Astrocyte of the cerebellum (primary cell): ENCODE results near the gene GEMIN7.
"Not testable (repeated sequence)": the region's sequence is repeated elsewhere in the genome, so short reads cannot be mapped to it uniquely, and the experiment has no call there.

Experiments used
- DNase-seq: peaks from one replicate; pipeline ENCODE4 v3.0.0-alpha.2; 2011; ENCODE audit warnings: low read depth
- H3K4me3 ChIP-seq: 2 replicates; pipeline ENCODE4 v1.5.1; 2011; ENCODE audit warnings: mild to moderate bottlenecking, low read depth, low read length, moderate library complexity
- in situ Hi-C: cut with HindIII; loops from 2 replicates; pipeline ENCODE4 v1.10.0; 2017; ENCODE audit warnings: low sequenced_read_pairs
- TF ChIP-seq, protein P1 (sequence below): IDR thresholded peaks from 2 replicates; pipeline ENCODE4 v1.5.1; 2012; ENCODE audit warnings: low read length, low read depth, moderate library complexity, mild to moderate bottlenecking; ENCODE audit errors: missing control alignments

The GEMIN7 gene

DNA sequence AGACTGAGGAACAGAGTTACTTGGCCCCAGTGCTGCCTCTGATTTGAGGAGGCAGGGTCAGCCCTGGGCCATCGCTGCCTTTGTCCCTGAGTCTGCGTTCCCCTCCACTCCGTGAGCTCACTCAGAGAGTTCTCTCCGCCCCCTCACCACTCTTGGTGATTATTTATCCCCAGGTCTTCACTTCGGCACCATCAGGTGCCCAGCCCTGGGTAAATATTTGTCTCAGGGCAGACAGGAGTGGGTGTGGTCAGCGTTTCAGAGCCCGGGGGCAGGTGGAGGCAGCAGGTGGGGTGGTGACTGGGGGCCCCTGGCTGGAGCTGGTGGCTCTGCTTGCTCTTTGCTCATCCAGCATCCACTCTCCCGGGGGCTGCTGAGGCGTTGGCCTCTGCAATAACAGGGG lies 34.6 kb downstream of the GEMIN7 start:
- in situ Hi-C loops, result loop anchor here (25.0 kb wide), 1 partner anchor 124 kb away; the partner anchor contains the start of gene EXOC3L2
- TF ChIP-seq, protein P1, sequence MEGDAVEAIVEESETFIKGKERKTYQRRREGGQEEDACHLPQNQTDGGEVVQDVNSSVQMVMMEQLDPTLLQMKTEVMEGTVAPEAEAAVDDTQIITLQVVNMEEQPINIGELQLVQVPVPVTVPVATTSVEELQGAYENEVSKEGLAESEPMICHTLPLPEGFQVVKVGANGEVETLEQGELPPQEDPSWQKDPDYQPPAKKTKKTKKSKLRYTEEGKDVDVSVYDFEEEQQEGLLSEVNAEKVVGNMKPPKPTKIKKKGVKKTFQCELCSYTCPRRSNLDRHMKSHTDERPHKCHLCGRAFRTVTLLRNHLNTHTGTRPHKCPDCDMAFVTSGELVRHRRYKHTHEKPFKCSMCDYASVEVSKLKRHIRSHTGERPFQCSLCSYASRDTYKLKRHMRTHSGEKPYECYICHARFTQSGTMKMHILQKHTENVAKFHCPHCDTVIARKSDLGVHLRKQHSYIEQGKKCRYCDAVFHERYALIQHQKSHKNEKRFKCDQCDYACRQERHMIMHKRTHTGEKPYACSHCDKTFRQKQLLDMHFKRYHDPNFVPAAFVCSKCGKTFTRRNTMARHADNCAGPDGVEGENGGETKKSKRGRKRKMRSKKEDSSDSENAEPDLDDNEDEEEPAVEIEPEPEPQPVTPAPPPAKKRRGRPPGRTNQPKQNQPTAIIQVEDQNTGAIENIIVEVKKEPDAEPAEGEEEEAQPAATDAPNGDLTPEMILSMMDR, result no peak
- H3K4me3 ChIP-seq, result no peak overlapping the region
- DNase-seq, result no peak

DNA sequence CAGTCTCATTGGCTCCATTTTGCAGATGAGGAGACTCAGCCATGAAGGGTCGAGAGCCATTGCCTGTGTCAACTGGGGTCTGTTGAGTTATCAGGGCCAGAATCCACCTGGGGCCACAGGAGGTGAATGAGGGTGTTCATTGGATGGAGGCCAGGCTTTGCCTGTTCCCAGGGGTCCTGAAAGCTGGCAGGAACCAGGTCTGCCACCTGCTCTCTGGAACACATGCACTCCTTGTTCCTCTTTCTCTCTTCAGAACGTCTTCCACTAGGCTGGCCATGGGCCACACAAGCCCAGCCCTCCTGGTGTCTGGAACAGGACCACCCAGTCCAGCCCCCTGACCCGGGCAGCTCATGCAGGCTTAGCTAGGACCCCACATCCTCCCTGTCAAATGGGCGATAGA lies 35.1 kb downstream of the GEMIN7 start:
- no peak for DNase-seq
- in situ Hi-C loops, result loop anchor here (25.0 kb wide), 1 partner anchor 123 kb away; the partner anchor contains the start of gene EXOC3L2
- TF ChIP-seq, protein P1, result no peak
- no peak overlapping the region for H3K4me3 ChIP-seq

DNA sequence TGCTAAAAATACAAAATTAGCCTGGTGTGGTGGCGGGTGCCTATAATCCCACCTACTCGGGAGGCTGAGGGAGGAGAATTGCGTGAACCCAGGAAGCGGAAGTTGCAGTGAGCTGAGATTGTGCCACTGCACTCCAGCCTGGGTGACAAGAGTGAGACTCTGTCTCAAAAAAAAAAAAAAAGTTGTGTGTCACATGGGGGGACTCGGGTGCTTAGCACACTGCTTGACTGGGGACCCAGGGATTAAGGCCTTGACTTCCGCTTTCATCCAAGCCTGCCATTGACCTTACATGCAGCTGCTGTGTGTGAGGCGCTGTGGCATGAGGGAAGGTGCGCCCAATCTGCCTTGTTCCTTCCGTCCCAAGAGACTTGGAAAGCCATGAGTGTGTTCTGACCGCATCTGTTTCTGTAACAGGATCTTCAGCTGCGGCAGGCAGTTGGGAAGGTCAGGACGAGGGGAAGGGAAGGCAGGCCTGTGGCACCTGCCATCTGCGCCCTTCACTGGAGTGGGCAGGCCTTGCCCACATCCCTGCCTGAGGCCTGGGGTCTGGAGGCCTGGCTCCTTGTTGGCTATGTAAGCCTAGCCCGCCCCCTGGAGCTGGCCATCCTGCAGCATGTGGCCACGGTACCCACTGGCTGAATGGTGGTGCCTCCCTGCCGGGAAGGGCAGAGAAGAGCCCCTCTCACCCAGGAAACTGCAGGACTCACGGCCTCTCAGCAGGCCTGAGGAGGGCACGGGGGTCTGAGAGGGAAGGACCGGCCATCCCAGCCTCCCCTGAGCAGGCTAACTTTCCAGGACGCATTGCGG lies 37.0 kb downstream of the GEMIN7 start:
- in situ Hi-C loops, result loop anchor here (25.0 kb wide), 1 partner anchor 121 kb away; the partner anchor contains the start of gene EXOC3L2

DNA sequence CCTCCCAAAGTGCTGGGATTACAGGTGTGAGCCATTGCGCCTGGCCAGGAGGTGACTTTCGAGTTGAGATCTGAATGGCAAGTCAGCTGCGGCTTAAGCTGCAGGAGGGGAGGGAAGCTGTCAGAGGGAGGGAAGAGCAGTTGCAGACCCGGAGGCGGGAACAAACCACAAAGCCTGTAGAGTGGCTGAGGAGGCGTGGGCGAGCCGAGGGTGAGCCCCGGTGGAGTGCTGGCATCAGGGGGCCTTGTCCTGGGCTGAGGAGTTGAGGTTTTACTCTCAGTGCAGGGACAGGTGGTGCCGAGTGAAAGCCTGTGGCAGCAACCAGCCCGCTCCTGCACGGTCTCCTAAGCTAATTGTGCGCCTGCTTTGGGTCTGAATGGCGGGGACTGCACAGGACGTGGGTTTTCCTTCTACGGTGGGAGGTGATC lies 38.1 kb downstream of the GEMIN7 start:
- in situ Hi-C loops, result loop anchor here (25.0 kb wide), 1 partner anchor 120 kb away; the partner anchor contains the start of gene EXOC3L2
- DNase-seq, result no peak

More for the DNA sequence above, 37.0 kb downstream of the GEMIN7 start:
- DNase-seq, result no peak
- TF ChIP-seq, protein P1, result no peak
- no peak overlapping the region for H3K4me3 ChIP-seq

DNA sequence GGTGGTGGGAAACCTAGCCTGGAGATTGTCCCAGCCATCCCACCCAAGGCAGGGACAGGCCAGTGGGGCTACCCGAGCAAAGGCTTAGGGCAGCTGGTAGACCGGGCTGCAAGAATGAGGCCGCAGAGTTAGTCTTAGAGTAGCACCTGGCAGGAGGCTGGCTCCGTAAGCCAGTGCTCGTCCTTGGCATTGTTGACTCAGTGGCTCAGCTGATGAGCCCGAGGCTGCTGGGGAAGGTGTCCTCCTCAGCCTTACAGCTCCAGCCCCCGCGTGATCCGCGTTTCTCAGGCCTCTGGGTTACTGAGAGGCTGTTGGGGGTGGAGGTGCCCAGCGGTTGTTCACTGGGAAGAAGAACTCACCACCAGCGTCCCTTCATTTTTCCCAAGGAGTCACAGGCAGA lies 38.6 kb downstream of the GEMIN7 start:
- no peak overlapping the region for H3K4me3 ChIP-seq
- DNase-seq, result no peak
- TF ChIP-seq, protein P1, result no peak
- in situ Hi-C loops, result loop anchor here (25.0 kb wide), 1 partner anchor 120 kb away; the partner anchor contains the start of gene EXOC3L2

More for the DNA sequence above, 38.1 kb downstream of the GEMIN7 start:
- TF ChIP-seq, protein P1, result no peak
- no peak overlapping the region for H3K4me3 ChIP-seq

DNA sequence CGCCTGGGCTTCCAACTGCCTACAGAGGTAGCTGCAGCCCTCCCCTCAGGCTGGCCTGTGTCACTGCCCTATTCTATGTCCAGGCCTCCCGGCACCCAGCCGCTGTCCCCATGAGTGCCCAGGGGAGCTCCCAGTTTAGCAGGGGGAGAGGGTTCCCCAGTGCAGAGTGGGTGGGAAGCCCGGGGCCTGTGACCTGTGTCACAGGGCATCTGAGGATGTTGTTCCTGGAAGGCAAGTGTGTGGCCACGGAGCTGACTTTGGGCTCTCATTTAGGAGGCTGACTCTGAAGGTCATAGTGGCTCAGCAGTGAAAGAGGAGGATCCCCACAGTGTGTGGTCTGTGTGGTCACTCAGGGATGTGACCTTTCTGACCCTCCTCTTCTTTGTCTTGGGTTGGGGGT lies 39.0 kb downstream of the GEMIN7 start:
- in situ Hi-C loops, result loop anchor here (25.0 kb wide), 1 partner anchor 119 kb away; the partner anchor contains the start of gene EXOC3L2
- H3K4me3 ChIP-seq, result no peak overlapping the region
- no peak for DNase-seq
- TF ChIP-seq, protein P1, result no peak

DNA sequence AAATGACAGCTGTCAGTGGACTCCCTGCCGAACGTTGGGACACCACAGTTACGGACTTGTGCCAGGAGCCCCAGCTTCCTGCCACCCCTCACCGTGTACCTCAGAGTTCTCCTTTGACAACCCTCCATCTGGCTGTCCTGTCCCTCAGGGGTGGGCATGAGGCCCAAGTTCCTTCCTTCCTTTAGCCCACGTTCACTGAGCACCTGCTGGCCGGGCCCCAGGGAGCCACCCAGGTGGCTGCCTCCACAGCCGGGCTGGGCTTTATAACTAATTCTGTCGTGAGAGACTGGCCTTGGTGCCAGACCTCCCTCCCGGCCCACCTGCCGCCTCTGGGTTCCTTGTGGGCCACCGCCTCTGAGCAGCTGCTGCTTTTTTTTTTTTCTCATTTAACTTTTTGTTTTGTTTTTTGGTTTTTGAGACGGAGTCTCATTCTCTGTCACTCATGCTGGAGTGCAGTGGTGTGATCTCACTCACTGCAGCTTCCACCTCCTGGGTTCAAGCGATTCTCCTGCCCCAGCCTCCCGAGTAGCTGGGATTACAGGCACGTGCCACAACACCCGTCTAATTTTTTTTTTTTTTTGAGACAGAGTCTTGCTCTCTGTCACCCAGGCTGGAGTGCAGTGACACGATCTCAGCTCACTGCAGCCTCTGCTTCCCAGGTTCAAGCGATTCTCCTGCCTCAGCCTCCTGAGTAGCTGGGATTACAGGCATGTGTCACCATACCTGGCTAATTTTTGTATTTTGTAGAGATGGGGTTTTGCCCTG lies 39.7 kb downstream of the GEMIN7 start:
- not testable (repeated sequence) for DNase-seq, H3K4me3 ChIP-seq
- in situ Hi-C loops, result loop anchor here (25.0 kb wide), 1 partner anchor 119 kb away; the partner anchor contains the start of gene EXOC3L2
